HG03442 (cell line): ENCODE data around the gene TEX14.
"Not testable (repeated sequence)": the region's sequence is repeated elsewhere in the genome, so short reads cannot be mapped to it uniquely, and the experiment has no call there.

Source experiments
- ATAC-seq: cut with Tn5 transposase; IDR thresholded peaks from one replicate; pipeline ENCODE4 v1.9.1; 2021; ENCODE audit warnings: mild to moderate bottlenecking, moderate library complexity; ENCODE audit not compliant: unreplicated experiment

Gene TEX14

GRCh38 chr17:58657962-58658803, 33.7 kb downstream of the TEX14 start:
- ATAC-seq: not testable (repeated sequence)

GRCh38 chr17:58648236-58648635, 43.6 kb downstream of the TEX14 start:
- ATAC-seq: no peak

- ATAC-seq: no peak
Observed at GRCh38 chr17:58643147-58643546, 48.7 kb downstream of the TEX14 start.

GRCh38 chr17:58641887-58642311, 49.9 kb downstream of the TEX14 start:
- no peak for ATAC-seq

- ATAC-seq: no peak
Observed at GRCh38 chr17:58640202-58640601, 51.6 kb downstream of the TEX14 start.

GRCh38 chr17:58639681-58640080, 52.2 kb downstream of the TEX14 start:
- no peak for ATAC-seq

GRCh38 chr17:58637011-58637570, 54.8 kb downstream of the TEX14 start:
- ATAC-seq: no peak

- no peak for ATAC-seq
Observed at GRCh38 chr17:58632324-58633314, 59.2 kb downstream of the TEX14 start.

- ATAC-seq: peak; percentile 72
Observed at GRCh38 chr17:58631523-58632323, 60.1 kb downstream of the TEX14 start.

GRCh38 chr17:58630883-58631522, 60.8 kb downstream of the TEX14 start:
- no peak for ATAC-seq

- ATAC-seq: no peak
Observed at GRCh38 chr17:58626905-58627304, 64.9 kb downstream of the TEX14 start.

GRCh38 chr17:58624751-58625150, 67.1 kb downstream of the TEX14 start:
- no peak for ATAC-seq

GRCh38 chr17:58621174-58621573, 70.7 kb downstream of the TEX14 start:
- ATAC-seq: peak; percentile 56

GRCh38 chr17:58618336-58618735, 73.5 kb downstream of the TEX14 start:
- no peak for ATAC-seq

- ATAC-seq: no peak
Observed at GRCh38 chr17:58617563-58617962, 74.3 kb downstream of the TEX14 start.

GRCh38 chr17:58615768-58616659, 75.8 kb downstream of the TEX14 start:
- peak; percentile 64 for ATAC-seq

- no peak for ATAC-seq
Observed at GRCh38 chr17:58614859-58615459, 76.9 kb downstream of the TEX14 start.

GRCh38 chr17:58611331-58611730, 80.5 kb downstream of the TEX14 start:
- no peak for ATAC-seq

- ATAC-seq: no peak
Observed at GRCh38 chr17:58606934-58607333, 84.9 kb downstream of the TEX14 start.
